HG03575 (cell line): ENCODE results near the gene SVIL.
"Not testable (repeated sequence)": the region's sequence is repeated elsewhere in the genome, so short reads cannot be mapped to it uniquely, and the experiment has no call there.

Experiments
- ATAC-seq: cut with Tn5 transposase; IDR thresholded peaks from one replicate; pipeline ENCODE4 v1.9.1; 2021; ENCODE audit not compliant: unreplicated experiment, insufficient number of reproducible peaks, low FRiP score; ENCODE audit errors: extremely low read depth

SVIL gene

DNA sequence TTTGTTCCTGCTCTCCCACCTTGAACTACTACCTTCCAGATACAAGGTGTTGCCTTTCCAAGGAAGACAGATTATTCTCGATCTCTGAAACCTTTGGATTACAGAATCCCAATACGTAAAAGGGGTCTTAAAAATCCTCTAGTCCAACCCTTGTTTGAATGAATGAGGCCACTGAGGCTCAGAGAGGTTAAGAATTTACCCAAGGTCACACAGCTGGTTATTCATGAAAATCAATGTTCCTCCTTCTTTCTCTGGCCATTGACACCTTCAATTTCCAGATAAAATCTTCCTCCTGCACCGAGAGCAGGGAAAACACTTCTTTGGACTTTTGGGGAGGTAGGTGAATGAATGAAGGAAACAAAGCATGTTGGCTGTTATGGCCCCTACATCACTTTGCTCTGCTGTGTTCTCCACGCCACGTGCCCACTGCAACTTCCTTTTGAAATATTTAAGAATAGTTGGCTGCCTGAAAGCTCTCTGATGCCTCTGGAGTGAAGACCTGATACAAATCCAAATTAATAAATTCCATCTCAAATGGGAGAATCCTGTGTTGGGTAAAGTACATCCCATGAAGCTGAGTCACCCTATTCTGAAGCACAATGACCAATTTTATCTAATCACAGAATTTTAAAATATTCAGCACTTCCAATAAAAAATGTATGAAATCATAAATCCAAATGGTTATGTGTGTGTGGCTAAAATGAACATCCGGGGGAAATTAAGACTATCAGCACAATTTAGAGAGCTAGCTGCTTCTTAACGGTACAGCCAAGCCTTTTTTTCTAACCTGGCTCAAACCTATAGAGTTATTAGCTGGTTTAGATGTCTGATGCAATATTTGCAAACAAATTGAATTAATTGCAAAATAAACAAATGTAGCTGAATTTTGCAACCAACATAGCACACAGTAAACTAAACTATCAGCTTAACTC, 7.3 kb downstream of the SVIL start:
- no peak for ATAC-seq

GRCh38 chr10:29624357-29624756, 10.4 kb downstream of the SVIL start:
- ATAC-seq: not testable (repeated sequence)

DNA sequence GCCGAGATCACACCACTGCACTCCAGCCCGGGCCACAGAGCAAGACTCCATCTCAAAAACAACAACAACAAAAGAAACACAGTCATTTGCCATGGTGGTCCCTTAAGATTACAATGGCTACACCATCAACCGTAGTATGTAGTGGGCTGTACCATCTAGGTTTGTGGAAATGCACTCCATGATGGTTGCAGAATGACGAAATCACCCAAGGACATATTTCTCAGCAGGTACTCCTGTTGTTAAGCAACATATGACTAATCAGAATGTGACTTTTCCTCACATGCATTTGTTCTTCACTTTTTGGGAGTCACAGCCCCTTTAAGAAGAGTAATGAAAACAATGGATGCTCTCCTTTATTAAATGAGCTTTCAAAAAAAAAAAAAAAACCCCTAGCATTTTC, 11.0 kb downstream of the SVIL start:
- no peak for ATAC-seq

DNA sequence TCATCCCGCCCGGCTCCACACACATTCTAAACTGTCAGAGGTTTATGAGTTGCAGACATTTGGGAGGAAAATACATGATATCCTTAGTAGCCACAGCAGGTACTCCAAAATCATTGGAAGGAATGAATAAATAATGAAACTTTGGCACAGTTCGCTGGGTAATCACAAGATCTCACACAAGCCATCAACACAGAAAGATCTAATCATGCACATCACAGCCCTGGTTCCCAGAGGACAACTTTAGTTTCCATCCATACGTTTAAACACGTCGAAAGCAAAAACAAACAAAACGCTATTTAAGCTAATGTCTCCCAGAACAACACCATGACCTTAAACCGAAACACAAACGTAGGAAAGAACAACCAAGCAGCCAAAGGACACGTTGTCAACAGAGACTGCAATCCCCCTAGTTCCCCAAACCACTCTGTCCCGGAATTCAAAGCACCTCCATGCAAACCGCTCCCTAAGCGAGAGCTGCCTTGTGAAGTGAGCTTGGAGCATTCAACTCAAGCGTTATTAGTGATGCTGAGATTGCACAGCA, 12.3 kb downstream of the SVIL start:
- no peak for ATAC-seq

DNA sequence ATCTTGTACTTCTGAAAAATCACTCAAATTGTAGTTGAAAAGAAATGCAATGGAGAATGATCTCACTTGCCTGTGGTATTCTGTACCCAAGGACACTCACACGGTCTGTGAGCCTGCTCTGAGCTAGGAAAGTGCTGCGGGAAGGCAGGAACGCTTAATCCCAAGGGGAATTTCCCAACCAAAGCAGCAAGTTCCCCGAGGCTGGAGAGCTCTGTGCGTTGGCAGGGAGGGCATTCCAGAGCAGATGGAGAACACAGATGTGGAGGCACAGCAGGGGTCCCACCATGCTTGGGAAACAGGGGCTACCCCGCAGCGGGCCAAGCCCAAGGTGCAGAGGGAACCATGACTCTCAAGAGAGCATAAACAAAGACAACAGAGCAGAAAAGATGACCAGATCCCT, 13.6 kb downstream of the SVIL start:
- no peak for ATAC-seq

- no peak for ATAC-seq
Measured at GRCh38 chr10:29620112-29620690, 14.6 kb downstream of the SVIL start.

DNA sequence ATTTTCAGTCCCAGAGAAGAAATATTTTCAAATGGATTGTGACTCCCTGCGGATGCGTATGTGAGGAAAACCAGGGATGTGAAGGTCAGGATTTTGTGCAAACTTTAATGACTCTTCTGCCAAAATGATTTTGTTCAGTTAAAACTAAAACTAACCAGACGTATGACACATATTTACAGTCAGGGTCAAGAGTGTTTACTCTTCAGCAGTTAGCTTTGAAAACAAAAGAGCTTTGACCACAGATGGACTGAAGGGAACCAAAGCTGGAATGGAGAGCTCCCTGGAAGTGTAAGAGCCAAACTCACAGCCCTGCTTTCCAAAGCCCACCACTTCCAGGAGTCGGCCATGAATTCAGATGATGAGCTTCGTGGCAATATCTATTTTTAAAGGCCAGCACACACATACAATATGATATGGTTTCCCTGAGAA, 15.5 kb downstream of the SVIL start:
- ATAC-seq: no peak

- ATAC-seq: no peak
Measured at GRCh38 chr10:29618341-29619171, 16.2 kb downstream of the SVIL start.

- ATAC-seq: no peak
Measured at GRCh38 chr10:29617880-29618340, 16.9 kb downstream of the SVIL start.

GRCh38 chr10:29616542-29616941, 18.2 kb downstream of the SVIL start:
- ATAC-seq: no peak

DNA sequence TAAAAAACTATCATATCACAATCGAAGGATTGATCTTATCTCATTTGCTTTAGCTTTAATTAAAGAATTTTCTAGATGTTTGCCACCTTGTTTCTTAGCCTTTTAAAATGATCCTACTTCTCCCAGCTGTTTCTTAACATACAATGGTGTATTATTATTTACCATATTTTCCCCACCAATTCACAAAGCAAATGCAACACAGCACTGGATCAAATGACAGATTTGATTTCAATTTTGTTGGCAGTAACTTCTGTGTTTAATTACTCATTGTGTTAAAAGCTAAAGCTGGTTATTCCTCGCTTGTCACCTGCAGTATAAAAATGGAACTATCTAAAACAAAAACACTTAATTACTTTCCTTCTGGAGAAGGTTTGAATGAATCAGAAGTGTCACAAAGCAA, 19.6 kb downstream of the SVIL start:
- no peak for ATAC-seq

DNA sequence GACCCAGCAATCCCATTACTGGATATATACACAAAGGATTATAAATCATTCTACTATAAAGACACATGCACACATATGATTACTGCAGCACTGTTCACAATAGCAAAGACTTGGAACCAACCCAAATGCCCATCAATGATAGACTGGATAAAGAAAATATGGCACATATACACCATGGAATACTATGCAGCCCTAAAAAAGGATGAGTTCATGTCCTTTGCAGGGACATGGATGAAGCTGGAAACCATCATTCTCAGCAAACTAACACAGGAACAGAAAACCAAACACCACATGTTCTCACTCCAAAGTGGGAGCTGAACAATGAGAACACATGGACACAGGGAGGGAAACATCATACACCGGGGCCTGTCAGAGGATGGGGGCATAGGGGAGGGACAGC, 20.5 kb downstream of the SVIL start:
- ATAC-seq: not testable (repeated sequence)

DNA sequence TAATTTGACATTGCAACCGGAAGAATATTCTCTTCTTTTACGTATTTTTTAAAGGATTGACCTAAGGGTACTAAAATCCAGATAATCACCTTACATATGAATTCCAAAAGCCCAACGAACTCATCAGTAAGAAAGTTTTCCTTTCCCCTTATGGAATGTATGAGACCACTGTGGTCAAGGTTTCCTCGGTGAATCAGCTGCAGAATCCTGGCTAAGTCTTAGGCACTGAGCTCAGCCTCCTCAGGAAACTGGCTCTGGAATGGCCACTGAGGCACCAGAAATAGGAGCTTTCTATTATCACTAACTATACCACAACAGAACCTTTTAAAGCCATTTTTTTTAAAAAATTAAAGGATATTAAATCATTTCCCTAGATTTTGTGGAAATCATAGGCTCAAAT, 21.0 kb downstream of the SVIL start:
- no peak for ATAC-seq

GRCh38 chr10:29613196-29613595, 21.6 kb downstream of the SVIL start:
- no peak for ATAC-seq

- ATAC-seq: no peak
Measured at GRCh38 chr10:29612657-29613056, 22.1 kb downstream of the SVIL start.

- no peak for ATAC-seq
Measured at GRCh38 chr10:29611781-29612381, 22.9 kb downstream of the SVIL start.

DNA sequence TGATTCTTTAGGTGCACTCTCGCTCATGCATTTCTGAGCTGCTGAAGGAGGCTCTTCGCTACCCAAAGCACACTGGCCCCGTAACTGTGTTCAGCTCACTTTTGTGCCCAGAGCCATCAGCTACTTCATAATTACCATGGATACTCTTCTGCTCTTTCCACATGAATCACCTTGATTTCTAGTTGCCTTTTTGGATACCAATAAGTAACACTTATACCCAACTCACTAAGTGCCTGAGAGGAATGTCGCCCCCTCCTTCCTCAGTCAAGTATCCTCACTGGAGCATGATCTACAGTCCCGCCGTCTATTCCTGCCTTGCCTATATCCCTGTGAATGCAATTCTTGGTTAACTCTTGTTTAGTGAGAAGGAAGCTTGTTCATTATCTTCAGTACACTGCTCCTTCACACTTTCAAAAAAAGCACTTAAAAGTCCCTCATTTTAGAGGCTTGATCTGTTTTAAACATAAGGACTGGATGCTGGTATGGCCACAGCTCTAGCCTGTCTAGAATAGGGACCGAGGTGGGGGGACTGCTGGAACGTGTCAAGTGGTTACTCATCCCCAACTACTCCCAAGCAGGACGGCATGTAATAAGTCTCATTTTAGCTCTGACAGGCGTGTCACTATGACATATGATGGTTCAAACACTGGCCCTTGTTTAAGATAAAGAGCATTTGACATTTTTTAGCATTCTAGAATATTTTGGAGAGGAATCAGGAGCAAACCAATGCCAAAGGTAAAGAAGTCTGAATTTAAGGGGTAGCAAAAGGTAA, 23.7 kb downstream of the SVIL start:
- ATAC-seq: no peak

DNA sequence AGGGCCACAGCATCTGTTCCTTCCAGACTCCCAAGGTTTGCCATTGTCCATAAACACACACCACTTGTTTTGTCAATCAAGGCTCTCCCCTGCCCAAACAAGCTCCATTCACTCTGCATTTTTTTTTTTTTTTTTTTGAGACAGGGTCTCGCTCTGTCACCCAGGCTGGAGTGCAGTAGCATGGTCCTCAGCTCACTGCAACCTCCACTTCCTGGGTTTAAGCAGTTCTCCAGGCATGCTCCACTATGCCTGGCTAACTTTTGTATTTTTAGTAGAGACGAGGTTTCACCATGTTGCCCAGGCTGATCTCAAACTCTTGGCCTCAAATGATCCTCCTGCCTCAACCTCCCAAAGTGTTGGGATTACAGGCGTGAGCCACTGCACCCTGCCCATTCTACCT, 24.4 kb downstream of the SVIL start:
- ATAC-seq: not testable (repeated sequence)
